ENCODE measurements around the gene FCAMR. TPM values are rescaled to one million over a fixed set of nuclear protein-coding genes. Genes with fewer than 3 reads are reported as not detected.

FCAMR gene
- total RNA-seq, 1 donor from 2014 or later, result not detected

- intact Hi-C loops (cut with micrococcal nuclease), result no loop called here
- ATAC-seq (no peak), DNase-seq (no peak)
Observed at GRCh38 chr1:206963119-206963712, 7.0 kb downstream of the FCAMR start.

GRCh38 chr1:206962272-206962671, 8.0 kb downstream of the FCAMR start:
- DNase-seq (no peak), ATAC-seq (no peak)
- intact Hi-C loops (cut with micrococcal nuclease), result no loop called here

GRCh38 chr1:206961668-206962067, 8.6 kb downstream of the FCAMR start:
- no peak for ATAC-seq
- intact Hi-C loops (cut with micrococcal nuclease), result no loop called here
- no peak for DNase-seq

- DNase-seq, result no peak
- intact Hi-C loops (cut with micrococcal nuclease), result no loop called here
- ATAC-seq, result no peak
Observed at GRCh38 chr1:206960676-206961386, 9.4 kb downstream of the FCAMR start.

- intact Hi-C loops (cut with micrococcal nuclease), result no loop called here
- ATAC-seq (no peak), DNase-seq (no peak)
Observed at GRCh38 chr1:206958144-206958543, 12.1 kb downstream of the FCAMR start.

- intact Hi-C loops (cut with micrococcal nuclease), result no loop called here
- no peak for ATAC-seq
- DNase-seq, result no peak
Observed at GRCh38 chr1:206957639-206958038, 12.6 kb downstream of the FCAMR start.

GRCh38 chr1:206955476-206956451, 14.5 kb downstream of the FCAMR start:
- ATAC-seq, result peak; percentile 12
- intact Hi-C loops (cut with micrococcal nuclease), result no loop called here
- DNase-seq, result no peak

- no peak for ATAC-seq
- intact Hi-C loops (cut with micrococcal nuclease), result no loop called here
- no peak for DNase-seq
Observed at GRCh38 chr1:206954459-206955342, 15.6 kb downstream of the FCAMR start.

GRCh38 chr1:206953626-206954025, 16.6 kb downstream of the FCAMR start:
- ATAC-seq, result no peak
- no peak for DNase-seq
- intact Hi-C loops (cut with micrococcal nuclease), result no loop called here

- intact Hi-C loops (cut with micrococcal nuclease), result no loop called here
- no peak for ATAC-seq
- no peak for DNase-seq
Observed at GRCh38 chr1:206953126-206953525, 17.1 kb downstream of the FCAMR start.

GRCh38 chr1:206952171-206952570, 18.1 kb downstream of the FCAMR start:
- no peak for ATAC-seq
- DNase-seq, result no peak

GRCh38 chr1:206951318-206952100, 18.8 kb downstream of the FCAMR start:
- DNase-seq, result no peak
- intact Hi-C loops (cut with micrococcal nuclease), result no loop called here
- ATAC-seq, result no peak

More at GRCh38 chr1:206952171-206952570, 18.1 kb downstream of the FCAMR start:
- intact Hi-C loops (cut with micrococcal nuclease), result no loop called here

GRCh38 chr1:206949641-206950040, 20.6 kb downstream of the FCAMR start:
- intact Hi-C loops (cut with micrococcal nuclease), result no loop called here

GRCh38 chr1:206949208-206949607, 21.1 kb downstream of the FCAMR start:
- intact Hi-C loops (cut with micrococcal nuclease), result no loop called here
- ATAC-seq (peak; percentile 18), DNase-seq (no peak)

More at GRCh38 chr1:206949641-206950040, 20.6 kb downstream of the FCAMR start:
- DNase-seq, result no peak
- ATAC-seq, result no peak

- ATAC-seq, result no peak
- intact Hi-C loops (cut with micrococcal nuclease), result no loop called here
- no peak for DNase-seq
Observed at GRCh38 chr1:206947255-206947654, 23.0 kb downstream of the FCAMR start.

GRCh38 chr1:206946261-206946660, 24.0 kb downstream of the FCAMR start, which contains the start of gene PIGR:
Gene PIGR (minus strand): TSS chr1:206946466. CDS start chr1:206940531, 5,935 bp downstream.
- intact Hi-C loops (cut with micrococcal nuclease), result no loop called here
- DNase-seq (no peak), ATAC-seq (no peak)

- no peak for ATAC-seq
- intact Hi-C loops (cut with micrococcal nuclease), result no loop called here
- DNase-seq, result no peak
Observed at GRCh38 chr1:206945779-206946178, 24.5 kb downstream of the FCAMR start.

- DNase-seq (no peak), ATAC-seq (no peak)
- intact Hi-C loops (cut with micrococcal nuclease), result no loop called here
Observed at GRCh38 chr1:206944703-206945102, 25.6 kb downstream of the FCAMR start.

All from left ventricle myocardium superior (tissue), 1 donor.